HUES48 (cell line): ENCODE measurements around the gene SLCO3A1.

Experiments used
- H3K27ac ChIP-seq: one replicate; pipeline ENCODE4 v1.7.0; 2013; ENCODE audit warnings: low read depth, low read length, inconsistent platforms
- H3K27me3 ChIP-seq: 2 replicates; pipeline ENCODE4 v1.6.1; 2013; ENCODE audit warnings: mild to moderate bottlenecking, low read length; ENCODE audit not compliant: control insufficient read depth, insufficient read depth
- H3K36me3 ChIP-seq: 2 replicates; pipeline ENCODE4 v1.6.1; 2013; ENCODE audit warnings: low read length; ENCODE audit not compliant: control insufficient read depth, insufficient read depth
- H3K4me1 ChIP-seq: 2 replicates; pipeline ENCODE4 v1.6.1; 2013; ENCODE audit warnings: mild to moderate bottlenecking, low read length; ENCODE audit not compliant: control insufficient read depth, insufficient read depth
- H3K4me3 ChIP-seq: 2 replicates; pipeline ENCODE4 v1.5.1; 2013; ENCODE audit warnings: mild to moderate bottlenecking, low read depth, low read length
- H3K9ac ChIP-seq: 2 replicates; pipeline ENCODE4 v1.6.1; 2013; ENCODE audit warnings: mild to moderate bottlenecking, low read depth, low read length, moderate library complexity
- H3K9me3 ChIP-seq: 2 replicates; pipeline ENCODE4 v1.6.1; 2013; ENCODE audit warnings: low read length; ENCODE audit not compliant: control insufficient read depth, insufficient read depth

SLCO3A1 gene

GRCh38 chr15:92035961-92036360 lies 182.5 kb downstream of the SLCO3A1 start:
- no peak overlapping the region for H3K4me3 ChIP-seq
- H3K4me1 ChIP-seq, result peaks cover 12% of the 10 kb centered on the region
- no peak overlapping the region for H3K27ac ChIP-seq

GRCh38 chr15:92037491-92037890 lies 184.0 kb downstream of the SLCO3A1 start:
- Histone ChIP-seq H3K27me3 (no peaks in the 10 kb centered on the region), H3K36me3 (no peaks in the 10 kb centered on the region), H3K4me3 (no peak overlapping the region), H3K9ac (no peak overlapping the region), H3K27ac (no peak overlapping the region), H3K4me1 (peaks cover 7% of the 10 kb centered on the region), H3K9me3 (no peaks in the 10 kb centered on the region)

More at GRCh38 chr15:92035961-92036360, 182.5 kb downstream of the SLCO3A1 start:
- H3K9me3 ChIP-seq, result no peaks in the 10 kb centered on the region
- no peaks in the 10 kb centered on the region for H3K27me3 ChIP-seq
- no peak overlapping the region for H3K9ac ChIP-seq
- H3K36me3 ChIP-seq, result no peaks in the 10 kb centered on the region

- no peaks in the 10 kb centered on the region for H3K36me3 ChIP-seq
- H3K27me3 ChIP-seq, result no peaks in the 10 kb centered on the region
- no peak overlapping the region for H3K4me3 ChIP-seq
Observed at GRCh38 chr15:92040350-92040749, 186.8 kb downstream of the SLCO3A1 start.

GRCh38 chr15:92041371-92041770 lies 187.9 kb downstream of the SLCO3A1 start:
- Histone ChIP-seq H3K27me3 (no peaks in the 10 kb centered on the region), H3K9me3 (no peaks in the 10 kb centered on the region), H3K9ac (no peak overlapping the region), H3K4me3 (no peak overlapping the region), H3K27ac (no peak overlapping the region), H3K36me3 (no peaks in the 10 kb centered on the region), H3K4me1 (peaks cover 7% of the 10 kb centered on the region)

More at GRCh38 chr15:92040350-92040749, 186.8 kb downstream of the SLCO3A1 start:
- no peak overlapping the region for H3K9ac ChIP-seq
- H3K27ac ChIP-seq, result no peak overlapping the region
- H3K4me1 ChIP-seq, result peaks cover 7% of the 10 kb centered on the region
- H3K9me3 ChIP-seq, result no peaks in the 10 kb centered on the region

GRCh38 chr15:92043283-92043682 lies 189.8 kb downstream of the SLCO3A1 start:
- Histone ChIP-seq H3K9me3 (no peaks in the 10 kb centered on the region), H3K4me1 (no peaks in the 10 kb centered on the region), H3K36me3 (no peaks in the 10 kb centered on the region), H3K27me3 (no peaks in the 10 kb centered on the region), H3K4me3 (no peak overlapping the region), H3K27ac (no peak overlapping the region), H3K9ac (no peak overlapping the region)

- Histone ChIP-seq H3K9me3 (no peaks in the 10 kb centered on the region), H3K9ac (no peak overlapping the region), H3K36me3 (no peaks in the 10 kb centered on the region), H3K4me1 (no peaks in the 10 kb centered on the region), H3K27ac (no peak overlapping the region), H3K4me3 (no peak overlapping the region), H3K27me3 (no peaks in the 10 kb centered on the region)
Observed at GRCh38 chr15:92044203-92044909, 190.8 kb downstream of the SLCO3A1 start.

GRCh38 chr15:92047900-92048299 lies 194.4 kb downstream of the SLCO3A1 start:
- Histone ChIP-seq H3K4me3 (no peak overlapping the region), H3K9me3 (no peaks in the 10 kb centered on the region), H3K27ac (no peak overlapping the region), H3K27me3 (no peaks in the 10 kb centered on the region), H3K4me1 (no peaks in the 10 kb centered on the region), H3K36me3 (no peaks in the 10 kb centered on the region), H3K9ac (no peak overlapping the region)

- Histone ChIP-seq H3K36me3 (no peaks in the 10 kb centered on the region), H3K9me3 (no peaks in the 10 kb centered on the region), H3K27ac (no peak overlapping the region), H3K4me1 (no peaks in the 10 kb centered on the region), H3K9ac (no peak overlapping the region), H3K4me3 (no peak overlapping the region), H3K27me3 (no peaks in the 10 kb centered on the region)
Observed at GRCh38 chr15:92048739-92049138, 195.2 kb downstream of the SLCO3A1 start.

- Histone ChIP-seq H3K36me3 (no peaks in the 10 kb centered on the region), H3K27ac (no peak overlapping the region), H3K9me3 (no peaks in the 10 kb centered on the region), H3K4me3 (no peak overlapping the region), H3K4me1 (no peaks in the 10 kb centered on the region), H3K9ac (no peak overlapping the region), H3K27me3 (no peaks in the 10 kb centered on the region)
Observed at GRCh38 chr15:92049290-92049989, 195.9 kb downstream of the SLCO3A1 start.

GRCh38 chr15:92050220-92050898 lies 196.9 kb downstream of the SLCO3A1 start:
- no peak overlapping the region for H3K9ac ChIP-seq
- H3K4me3 ChIP-seq, result no peak overlapping the region
- no peak overlapping the region for H3K27ac ChIP-seq
- no peaks in the 10 kb centered on the region for H3K27me3 ChIP-seq
- no peaks in the 10 kb centered on the region for H3K36me3 ChIP-seq
- no peaks in the 10 kb centered on the region for H3K9me3 ChIP-seq
- no peaks in the 10 kb centered on the region for H3K4me1 ChIP-seq

GRCh38 chr15:92051716-92052115 lies 198.2 kb downstream of the SLCO3A1 start:
- Histone ChIP-seq H3K4me1 (no peaks in the 10 kb centered on the region), H3K27me3 (no peaks in the 10 kb centered on the region), H3K27ac (no peak overlapping the region), H3K4me3 (no peak overlapping the region), H3K36me3 (no peaks in the 10 kb centered on the region), H3K9ac (no peak overlapping the region), H3K9me3 (no peaks in the 10 kb centered on the region)
